ENCODE measurements around the gene ELMO2.

ELMO2 gene

GRCh38 chr20:46354920-46355654 lies 51.3 kb downstream of the ELMO2 start:
- peak overlapping the region; percentile 36 for H3K27ac ChIP-seq
- H3K4me3 ChIP-seq (ENCODE audit: low read depth, low read length): no peak overlapping the region
- no peaks in the 10 kb centered on the region for H3K9me3 ChIP-seq (ENCODE audit: severe bottlenecking)
- no peaks in the 10 kb centered on the region for H3K27me3 ChIP-seq (ENCODE audit: insufficient read depth, low read depth, severe bottlenecking)
- no peaks in the 10 kb centered on the region; the same call in none of the 2 replicates for H3K36me3 ChIP-seq
- DNase-seq: no peak
- TF ChIP-seq CTCF (IDR thresholded peaks at IDR 0.05; ENCODE audit: low read depth, low read length): no peak

- H3K9me3 ChIP-seq (ENCODE audit: severe bottlenecking): no peaks in the 10 kb centered on the region
- no peak for TF ChIP-seq CTCF (IDR thresholded peaks at IDR 0.05; ENCODE audit: low read depth, low read length)
- no peak for DNase-seq
- peak overlapping the region; percentile 61 for H3K27ac ChIP-seq
- no peak overlapping the region for H3K4me3 ChIP-seq (ENCODE audit: low read depth, low read length)
- no peaks in the 10 kb centered on the region for H3K27me3 ChIP-seq (ENCODE audit: insufficient read depth, low read depth, severe bottlenecking)
- H3K36me3 ChIP-seq: no peaks in the 10 kb centered on the region; the same call in none of the 2 replicates
Observed at GRCh38 chr20:46354207-46354555, 52.2 kb downstream of the ELMO2 start.

- no peak overlapping the region for H3K4me3 ChIP-seq (ENCODE audit: low read depth, low read length)
- H3K36me3 ChIP-seq: no peaks in the 10 kb centered on the region; the same call in none of the 2 replicates
- H3K27me3 ChIP-seq (ENCODE audit: insufficient read depth, low read depth, severe bottlenecking): no peaks in the 10 kb centered on the region
- TF ChIP-seq CTCF (IDR thresholded peaks at IDR 0.05; ENCODE audit: low read depth, low read length): no peak
- H3K27ac ChIP-seq: peak overlapping the region; percentile 61
- DNase-seq: peak; percentile 57
- no peaks in the 10 kb centered on the region for H3K9me3 ChIP-seq (ENCODE audit: severe bottlenecking)
Observed at GRCh38 chr20:46353500-46354206, 52.8 kb downstream of the ELMO2 start.

- DNase-seq: no peak
- H3K9me3 ChIP-seq (ENCODE audit: severe bottlenecking): no peaks in the 10 kb centered on the region
- H3K27me3 ChIP-seq (ENCODE audit: insufficient read depth, low read depth, severe bottlenecking): no peaks in the 10 kb centered on the region
- H3K36me3 ChIP-seq: no peaks in the 10 kb centered on the region; the same call in none of the 2 replicates
- H3K27ac ChIP-seq: no peak overlapping the region; the same call in 1 of the 2 replicates
- no peak for TF ChIP-seq CTCF (IDR thresholded peaks at IDR 0.05; ENCODE audit: low read depth, low read length)
- no peak overlapping the region for H3K4me3 ChIP-seq (ENCODE audit: low read depth, low read length)
Observed at GRCh38 chr20:46352370-46352938, 54.0 kb downstream of the ELMO2 start.

GRCh38 chr20:46351357-46352058 lies 54.9 kb downstream of the ELMO2 start:
- Histone ChIP-seq H3K27ac (peak overlapping the region; percentile 71), H3K4me3 (ENCODE audit: low read depth, low read length) (no peak overlapping the region), H3K9me3 (ENCODE audit: severe bottlenecking) (no peaks in the 10 kb centered on the region), H3K27me3 (ENCODE audit: insufficient read depth, low read depth, severe bottlenecking) (no peaks in the 10 kb centered on the region), H3K36me3 (no peaks in the 10 kb centered on the region; the same call in none of the 2 replicates)
- no peak for TF ChIP-seq CTCF (IDR thresholded peaks at IDR 0.05; ENCODE audit: low read depth, low read length)
- DNase-seq: peak; percentile 46

Data from WERI-Rb-1 (cell line).